ENCODE data around the gene STRIP1. TPM values are rescaled to one million over a fixed set of nuclear protein-coding genes. Genes with fewer than 3 reads are reported as not detected.

STRIP1 gene
- total and polyA plus RNA-seq, 2 donors = 26.5 to 46.0 TPM

- Histone ChIP-seq H3K36me3 (ENCODE audit: insufficient read depth) (no peaks in the 10 kb centered on the region), H3K4me3 (ENCODE audit: low read depth, low read length) (no peak overlapping the region), H3K4me1 (ENCODE audit: insufficient read depth) (peaks cover 3% of the 10 kb centered on the region), H3K27ac (ENCODE audit: low read depth) (no peak overlapping the region)
- DNase-seq (ENCODE audit: extremely low spot score) = no peak
- 95% methylated on average over 1 of the region's 1 CpG for WGBS
Measured at GRCh38 chr1:110002695-110003094, 31.7 kb upstream of the STRIP1 start.

DNA sequence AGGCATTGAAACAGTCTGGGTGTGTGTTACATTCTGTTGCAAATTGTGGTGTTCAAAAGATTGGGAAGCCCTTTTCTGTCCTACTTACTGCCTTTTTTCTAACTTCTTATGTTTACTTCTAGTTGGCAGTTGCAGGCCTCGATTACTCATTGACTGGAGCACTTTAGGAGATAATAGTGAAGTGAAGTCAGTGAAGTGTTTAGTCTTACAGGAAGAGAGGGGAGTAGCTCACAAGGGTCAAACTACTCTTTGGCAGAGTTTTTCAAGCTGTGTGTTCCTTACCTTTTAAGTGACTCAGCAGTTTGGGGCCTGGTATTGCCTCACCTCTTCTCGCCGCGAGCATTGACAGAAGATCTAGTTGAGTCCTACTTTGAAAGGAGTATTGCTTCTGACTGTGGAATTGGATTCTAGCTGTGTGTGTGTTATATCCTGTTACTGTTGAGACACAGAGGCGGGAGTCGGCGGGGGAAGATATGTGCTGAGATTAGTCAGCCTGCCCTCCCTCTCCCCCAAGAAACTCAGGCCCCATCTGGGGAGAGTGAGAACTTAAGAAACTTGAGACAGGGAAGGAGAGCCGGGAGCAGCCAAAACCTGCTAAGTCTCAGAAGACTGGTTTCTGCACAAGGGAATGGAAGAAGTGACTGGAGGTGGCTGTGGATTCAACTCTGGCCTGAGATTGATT, 30.5 kb upstream of the STRIP1 start:
- 7% methylated on average over 8 of the region's 8 CpGs for WGBS
- peaks cover 3% of the 10 kb centered on the region for H3K4me1 ChIP-seq (ENCODE audit: insufficient read depth)
- peak; percentile 69 for DNase-seq (ENCODE audit: extremely low spot score)
- H3K36me3 ChIP-seq (ENCODE audit: insufficient read depth) = no peaks in the 10 kb centered on the region
- no peak overlapping the region for H3K4me3 ChIP-seq (ENCODE audit: low read depth, low read length)
- H3K27ac ChIP-seq (ENCODE audit: low read depth) = peak overlapping the region; percentile 43

DNA sequence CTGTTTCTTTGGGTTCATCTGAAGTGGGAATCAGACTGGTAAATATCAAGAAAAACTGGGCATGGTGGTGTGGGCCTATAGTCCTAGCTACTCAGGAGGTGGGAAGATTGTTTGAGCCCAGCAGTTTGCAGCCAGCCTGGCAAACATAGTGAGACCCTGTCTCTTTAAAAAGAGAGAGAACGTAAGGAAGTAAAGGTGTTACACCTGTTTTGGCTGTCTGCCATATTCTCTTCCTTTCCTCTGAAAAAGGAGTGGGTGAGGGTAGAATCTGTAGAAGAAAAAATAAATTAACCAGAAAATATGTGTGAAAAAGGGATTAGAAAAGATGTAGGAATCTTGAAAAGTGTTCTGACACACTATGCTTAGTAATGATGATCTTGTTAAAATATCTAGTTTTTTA, 29.8 kb upstream of the STRIP1 start:
- Histone ChIP-seq H3K4me3 (ENCODE audit: low read depth, low read length) (no peak overlapping the region), H3K27ac (ENCODE audit: low read depth) (peak overlapping the region; percentile 43), H3K36me3 (ENCODE audit: insufficient read depth) (no peaks in the 10 kb centered on the region), H3K4me1 (ENCODE audit: insufficient read depth) (peaks cover 3% of the 10 kb centered on the region)
- WGBS = 38% methylated on average over 1 of the region's 1 CpG
- DNase-seq (ENCODE audit: extremely low spot score) = no peak

DNA sequence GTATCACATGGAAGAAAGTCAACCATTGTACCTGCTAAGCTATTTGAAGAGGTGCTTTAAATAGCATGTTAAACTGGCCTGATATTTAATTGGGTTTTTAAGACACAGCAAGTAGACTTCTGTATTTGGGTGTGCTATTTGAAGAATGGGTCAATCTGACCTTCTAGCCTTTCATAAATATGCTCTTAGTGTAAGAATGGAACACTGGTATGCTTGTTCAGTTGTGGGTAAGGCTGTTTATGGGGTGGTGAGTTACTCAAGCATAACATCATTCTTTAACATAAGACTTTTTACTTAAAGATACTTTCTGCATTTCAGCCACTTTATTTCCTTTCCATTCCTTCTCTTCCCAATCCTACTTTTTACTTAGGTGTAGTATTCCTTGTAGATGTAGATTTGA, 28.5 kb upstream of the STRIP1 start:
- peaks cover 3% of the 10 kb centered on the region for H3K4me1 ChIP-seq (ENCODE audit: insufficient read depth)
- no peak for DNase-seq (ENCODE audit: extremely low spot score)
- no peaks in the 10 kb centered on the region for H3K36me3 ChIP-seq (ENCODE audit: insufficient read depth)
- no peak overlapping the region for H3K27ac ChIP-seq (ENCODE audit: low read depth)
- H3K4me3 ChIP-seq (ENCODE audit: low read depth, low read length) = no peak overlapping the region

- DNase-seq (ENCODE audit: extremely low spot score) = no peak
- no peak overlapping the region for H3K4me3 ChIP-seq (ENCODE audit: low read depth, low read length)
Measured at GRCh38 chr1:110006516-110006915, 27.9 kb upstream of the STRIP1 start.

DNA sequence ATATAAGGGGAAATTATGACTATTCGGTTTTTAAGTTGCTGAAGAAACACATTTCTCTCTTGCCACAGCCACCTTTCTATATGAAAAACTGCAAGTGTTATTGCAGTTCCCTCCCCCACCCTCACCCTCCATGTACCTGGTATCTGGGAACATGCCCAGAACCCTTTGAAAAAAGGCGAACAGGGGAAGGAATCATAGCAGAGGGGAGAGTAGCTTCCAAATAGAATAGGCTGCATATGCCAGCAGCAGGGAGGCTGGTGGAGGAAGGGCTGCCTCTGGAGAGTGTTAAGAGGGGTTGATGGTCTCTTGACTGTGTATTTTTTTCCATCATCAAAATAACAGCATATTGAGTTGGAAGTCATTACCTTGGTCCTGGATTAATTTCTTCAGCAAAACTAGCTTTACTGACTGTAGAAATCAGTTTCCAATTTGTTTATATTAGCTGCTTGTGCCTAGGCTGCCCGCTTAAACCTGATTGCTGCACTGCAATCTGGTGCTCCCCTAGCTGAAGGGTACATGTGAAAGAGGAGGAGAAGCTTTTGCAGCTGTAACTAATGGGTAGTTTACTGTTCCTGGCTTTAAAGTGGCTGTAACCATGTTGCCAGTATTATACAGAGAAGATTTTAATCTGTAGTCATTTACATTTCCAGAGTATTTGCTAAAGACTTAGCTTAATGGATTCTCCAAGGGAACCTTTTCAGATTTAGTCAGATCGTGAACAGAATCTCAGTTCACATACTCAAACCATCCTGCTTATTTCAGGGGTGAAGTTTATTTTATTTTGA, 27.2 kb upstream of the STRIP1 start:
- 64% methylated on average over 4 of the region's 4 CpGs for WGBS
- no peak overlapping the region for H3K27ac ChIP-seq (ENCODE audit: low read depth)
- H3K4me3 ChIP-seq (ENCODE audit: low read depth, low read length) = no peak overlapping the region
- H3K4me1 ChIP-seq (ENCODE audit: insufficient read depth) = peaks cover 3% of the 10 kb centered on the region
- DNase-seq (ENCODE audit: extremely low spot score) = no peak
- H3K36me3 ChIP-seq (ENCODE audit: insufficient read depth) = no peaks in the 10 kb centered on the region

More at GRCh38 chr1:110006516-110006915, 27.9 kb upstream of the STRIP1 start:
- 18% methylated on average over 1 of the region's 1 CpG for WGBS
- Histone ChIP-seq H3K4me1 (ENCODE audit: insufficient read depth) (peaks cover 3% of the 10 kb centered on the region), H3K36me3 (ENCODE audit: insufficient read depth) (no peaks in the 10 kb centered on the region), H3K27ac (ENCODE audit: low read depth) (no peak overlapping the region)

GRCh38 chr1:110008971-110009565, 25.4 kb upstream of the STRIP1 start:
- Histone ChIP-seq H3K4me1 (ENCODE audit: insufficient read depth) (peaks cover 2% of the 10 kb centered on the region), H3K36me3 (ENCODE audit: insufficient read depth) (no peaks in the 10 kb centered on the region), H3K4me3 (ENCODE audit: low read depth, low read length) (no peak overlapping the region), H3K27ac (ENCODE audit: low read depth) (no peak overlapping the region)
- WGBS = 89% methylated on average over 7 of the region's 7 CpGs
- DNase-seq (ENCODE audit: extremely low spot score) = no peak

- Histone ChIP-seq H3K27ac (ENCODE audit: low read depth) (no peak overlapping the region), H3K36me3 (ENCODE audit: insufficient read depth) (peaks cover 4% of the 10 kb centered on the region), H3K4me1 (ENCODE audit: insufficient read depth) (no peaks in the 10 kb centered on the region), H3K4me3 (ENCODE audit: low read depth, low read length) (no peak overlapping the region)
- 40% methylated on average over 2 of the region's 2 CpGs for WGBS
- no peak for DNase-seq (ENCODE audit: extremely low spot score)
Measured at GRCh38 chr1:110011527-110012041, 22.8 kb upstream of the STRIP1 start.

GRCh38 chr1:110012100-110012780, 22.2 kb upstream of the STRIP1 start:
- 87% methylated on average over 6 of the region's 6 CpGs for WGBS
- H3K4me3 ChIP-seq (ENCODE audit: low read depth, low read length) = no peak overlapping the region
- H3K27ac ChIP-seq (ENCODE audit: low read depth) = no peak overlapping the region
- peaks cover 4% of the 10 kb centered on the region for H3K36me3 ChIP-seq (ENCODE audit: insufficient read depth)
- DNase-seq (ENCODE audit: extremely low spot score) = no peak
- H3K4me1 ChIP-seq (ENCODE audit: insufficient read depth) = no peaks in the 10 kb centered on the region

- 93% methylated on average over 3 of the region's 3 CpGs for WGBS
- no peaks in the 10 kb centered on the region for H3K4me1 ChIP-seq (ENCODE audit: insufficient read depth)
- no peak overlapping the region for H3K4me3 ChIP-seq (ENCODE audit: low read depth, low read length)
- no peak for DNase-seq (ENCODE audit: extremely low spot score)
- H3K27ac ChIP-seq (ENCODE audit: low read depth) = no peak overlapping the region
- H3K36me3 ChIP-seq (ENCODE audit: insufficient read depth) = peaks cover 12% of the 10 kb centered on the region
Measured at GRCh38 chr1:110017792-110018191, 16.6 kb upstream of the STRIP1 start.

DNA sequence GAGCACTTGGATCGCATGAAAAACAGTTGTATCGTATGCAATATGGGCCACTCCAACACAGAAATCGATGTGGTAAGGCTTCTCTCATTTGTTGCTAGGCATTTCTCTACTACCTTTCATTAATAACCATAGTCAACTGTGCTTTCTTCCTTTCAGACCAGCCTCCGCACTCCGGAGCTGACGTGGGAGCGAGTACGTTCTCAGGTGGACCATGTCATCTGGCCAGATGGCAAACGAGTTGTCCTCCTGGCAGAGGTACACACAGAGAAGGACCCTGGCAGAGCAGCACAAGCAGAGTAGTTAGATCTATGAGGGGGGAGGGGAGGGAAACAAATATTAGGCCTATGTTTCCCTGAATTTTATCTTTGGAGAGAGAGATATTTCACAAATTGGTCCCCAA, 16.0 kb upstream of the STRIP1 start:
- 93% methylated on average over 9 of the region's 9 CpGs for WGBS
- no peaks in the 10 kb centered on the region for H3K4me1 ChIP-seq (ENCODE audit: insufficient read depth)
- no peak overlapping the region for H3K27ac ChIP-seq (ENCODE audit: low read depth)
- no peak for DNase-seq (ENCODE audit: extremely low spot score)
- H3K36me3 ChIP-seq (ENCODE audit: insufficient read depth) = peaks cover 12% of the 10 kb centered on the region
- H3K4me3 ChIP-seq (ENCODE audit: low read depth, low read length) = no peak overlapping the region

DNA sequence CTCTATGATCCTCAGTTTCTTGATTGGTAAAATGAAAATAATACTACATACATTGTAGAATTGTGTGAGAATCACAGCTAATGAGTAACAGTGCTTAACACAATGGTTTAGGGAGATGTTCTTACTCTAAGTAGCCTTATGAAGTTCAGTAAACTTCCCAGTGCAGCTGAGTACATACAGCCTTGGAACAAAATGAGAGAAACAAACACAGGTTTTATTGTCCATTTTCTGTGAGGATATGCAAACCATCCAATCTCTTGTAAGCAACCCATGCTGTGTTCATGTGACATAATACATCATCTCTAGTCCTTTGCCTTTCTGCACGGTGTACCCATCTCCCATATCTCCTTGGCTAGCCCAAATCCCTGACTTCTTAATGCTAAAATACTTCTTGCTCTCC, 14.7 kb upstream of the STRIP1 start:
- Histone ChIP-seq H3K36me3 (ENCODE audit: insufficient read depth) (peaks cover 12% of the 10 kb centered on the region), H3K27ac (ENCODE audit: low read depth) (no peak overlapping the region), H3K4me1 (ENCODE audit: insufficient read depth) (no peaks in the 10 kb centered on the region), H3K4me3 (ENCODE audit: low read depth, low read length) (no peak overlapping the region)
- 83% methylated on average over 1 of the region's 1 CpG for WGBS
- no peak for DNase-seq (ENCODE audit: extremely low spot score)

GRCh38 chr1:110021285-110021684, 13.1 kb upstream of the STRIP1 start:
- no peak for DNase-seq (ENCODE audit: extremely low spot score)
- H3K36me3 ChIP-seq (ENCODE audit: insufficient read depth) = peaks cover 8% of the 10 kb centered on the region
- H3K4me3 ChIP-seq (ENCODE audit: low read depth, low read length) = no peak overlapping the region
- H3K27ac ChIP-seq (ENCODE audit: low read depth) = no peak overlapping the region
- 89% methylated on average over 3 of the region's 3 CpGs for WGBS
- H3K4me1 ChIP-seq (ENCODE audit: insufficient read depth) = no peaks in the 10 kb centered on the region

Data from urinary bladder (tissue), 4 donors.